KMS-11 (cell line): Measurements from ENCODE around the gene TMC2.

Experiments
- H2AFZ ChIP-seq: fragments of 200-600 bp; sonication (generic); 2 replicates; pipeline ENCODE4 v1.6.1; 2016; ENCODE audit warnings: antibody characterized with exemption, mixed run types, low read depth
- H3K27ac ChIP-seq: fragments of 200-600 bp; sonication (generic); 2 replicates; pipeline ENCODE4 v1.6.1; 2016; ENCODE audit warnings: mild to moderate bottlenecking, mixed run types
- H3K27me3 ChIP-seq: fragments of 200-600 bp; sonication (generic); 2 replicates; pipeline ENCODE4 v1.6.1; 2017; ENCODE audit warnings: mild to moderate bottlenecking, low read depth, mixed run types, moderate library complexity; ENCODE audit not compliant: insufficient read depth
- H3K36me3 ChIP-seq: fragments of 200-600 bp; sonication (generic); 2 replicates; pipeline ENCODE4 v1.6.1; 2017; ENCODE audit warnings: mild to moderate bottlenecking, mixed run types; ENCODE audit not compliant: insufficient read depth
- H3K4me1 ChIP-seq: fragments of 200-600 bp; sonication (generic); 2 replicates; pipeline ENCODE4 v1.6.1; 2016; ENCODE audit warnings: mild to moderate bottlenecking, low read depth, mixed run types; ENCODE audit not compliant: poor library complexity, severe bottlenecking
- H3K4me2 ChIP-seq: fragments of 200-600 bp; sonication (generic); 2 replicates; pipeline ENCODE4 v1.7.0; 2016; ENCODE audit warnings: mild to moderate bottlenecking, mixed run types
- H3K4me3 ChIP-seq: fragments of 200-600 bp; sonication (generic); IDR thresholded peaks from 2 replicates; pipeline ENCODE4 v1.6.1; 2017; ENCODE audit warnings: low read depth, low read length, mixed read lengths; ENCODE audit not compliant: insufficient read depth
- H3K79me2 ChIP-seq: fragments of 200-600 bp; sonication (generic); 2 replicates; pipeline ENCODE4 v1.6.1; 2016; ENCODE audit warnings: low read depth, mixed run types; ENCODE audit not compliant: insufficient read depth
- H3K9ac ChIP-seq: fragments of 200-600 bp; sonication (generic); 2 replicates; pipeline ENCODE4 v1.6.1; 2016; ENCODE audit warnings: mild to moderate bottlenecking, mixed run types
- H4K20me1 ChIP-seq: fragments of 200-600 bp; sonication (generic); 2 replicates; pipeline ENCODE4 v1.6.1; 2016; ENCODE audit warnings: mild to moderate bottlenecking, mixed run types; ENCODE audit not compliant: insufficient read depth
- CTCF ChIP-seq: fragments of 200-600 bp; sonication (generic); conservative IDR thresholded peaks from 2 replicates; pipeline ENCODE4 v1.6.1; 2017; ENCODE audit warnings: low read depth, mild to moderate bottlenecking, antibody characterized with exemption, low read length, moderate library complexity, mixed read lengths

The TMC2 gene

GRCh38 chr20:2688041-2688591 lies 151.7 kb downstream of the TMC2 start:
- Histone ChIP-seq H4K20me1 (no peaks in the 10 kb centered on the region), H3K79me2 (no peaks in the 10 kb centered on the region), H2AFZ (no peak overlapping the region), H3K27me3 (no peaks in the 10 kb centered on the region), H3K27ac (no peak overlapping the region), H3K9ac (no peak overlapping the region), H3K4me2 (no peak overlapping the region), H3K4me1 (no peaks in the 10 kb centered on the region), H3K4me3 (no peak overlapping the region), H3K36me3 (no peaks in the 10 kb centered on the region)
- TF ChIP-seq CTCF, result peak; percentile 37; the same call in 1 of the 2 replicates

GRCh38 chr20:2690213-2690612 lies 153.8 kb downstream of the TMC2 start:
- no peak overlapping the region for H3K4me2 ChIP-seq
- no peaks in the 10 kb centered on the region for H4K20me1 ChIP-seq
- no peak for TF ChIP-seq CTCF
- H3K27ac ChIP-seq, result no peak overlapping the region
- H3K4me3 ChIP-seq, result no peak overlapping the region
- no peaks in the 10 kb centered on the region for H3K36me3 ChIP-seq
- H3K9ac ChIP-seq, result no peak overlapping the region
- H3K27me3 ChIP-seq, result no peaks in the 10 kb centered on the region
- H3K4me1 ChIP-seq, result no peaks in the 10 kb centered on the region
- H2AFZ ChIP-seq, result no peak overlapping the region
- no peaks in the 10 kb centered on the region for H3K79me2 ChIP-seq

GRCh38 chr20:2690718-2691117 lies 154.3 kb downstream of the TMC2 start:
- Histone ChIP-seq H3K9ac (no peak overlapping the region), H3K79me2 (no peaks in the 10 kb centered on the region), H3K36me3 (no peaks in the 10 kb centered on the region), H3K27me3 (no peaks in the 10 kb centered on the region), H3K4me1 (no peaks in the 10 kb centered on the region), H3K27ac (no peak overlapping the region), H4K20me1 (no peaks in the 10 kb centered on the region), H2AFZ (no peak overlapping the region), H3K4me2 (no peak overlapping the region), H3K4me3 (no peak overlapping the region)
- TF ChIP-seq CTCF, result no peak

- H4K20me1 ChIP-seq, result no peaks in the 10 kb centered on the region
- H3K27me3 ChIP-seq, result no peaks in the 10 kb centered on the region
- TF ChIP-seq CTCF, result no peak
- H3K27ac ChIP-seq, result no peak overlapping the region
- no peaks in the 10 kb centered on the region for H3K36me3 ChIP-seq
- no peak overlapping the region for H2AFZ ChIP-seq
- H3K9ac ChIP-seq, result no peak overlapping the region
- no peaks in the 10 kb centered on the region for H3K4me1 ChIP-seq
- no peak overlapping the region for H3K4me2 ChIP-seq
- H3K4me3 ChIP-seq, result no peak overlapping the region
- no peaks in the 10 kb centered on the region for H3K79me2 ChIP-seq
These were observed 154.8 kb downstream of the TMC2 start for GRCh38 chr20:2691127-2691526.
